AG20443 (cell line): ENCODE data around the gene UAP1.

Experiments used
- DNase-seq: peaks from one replicate; pipeline ENCODE4 v3.0.0; 2012; ENCODE audit warnings: low spot score, mixed read lengths

Gene UAP1

DNA sequence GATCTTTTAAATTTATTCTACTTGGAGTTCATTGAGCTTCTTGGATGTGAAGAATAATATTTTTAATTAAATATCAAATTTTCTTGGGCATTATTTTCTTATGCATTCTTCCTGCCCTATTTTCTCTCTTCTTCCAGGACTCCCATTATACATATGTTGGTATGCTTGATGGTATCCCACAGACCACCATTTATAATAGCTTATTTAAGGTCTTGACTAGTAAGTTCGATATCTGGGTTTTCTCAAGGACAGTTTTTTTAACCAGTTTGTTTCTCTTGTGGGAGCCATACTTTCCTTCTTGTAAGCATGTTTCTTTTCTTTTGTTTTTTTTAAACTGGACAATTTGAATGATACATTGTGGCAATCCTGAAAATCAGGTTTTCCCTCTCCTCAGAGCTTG lies 55.3 kb downstream of the UAP1 start:
- no peak for DNase-seq

DNA sequence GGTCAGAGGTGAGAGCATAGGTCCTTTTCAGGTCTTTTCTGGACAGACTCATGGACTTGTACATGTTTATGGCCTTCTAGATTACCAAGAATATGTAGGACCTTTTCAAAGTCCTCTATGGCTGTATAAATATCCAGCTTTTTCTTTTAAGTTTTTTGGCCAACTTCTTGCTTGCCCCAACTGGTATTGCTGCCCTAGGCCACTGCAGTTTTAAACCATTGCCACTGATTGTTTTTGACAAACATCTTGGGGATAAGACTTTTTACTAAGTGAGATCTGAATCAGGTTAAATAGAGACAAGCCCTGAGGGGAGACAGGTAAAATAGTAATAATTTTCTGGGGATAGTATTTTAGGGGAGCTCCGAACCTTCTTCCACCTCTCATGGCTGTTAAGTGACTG lies 56.0 kb downstream of the UAP1 start:
- no peak for DNase-seq

DNA sequence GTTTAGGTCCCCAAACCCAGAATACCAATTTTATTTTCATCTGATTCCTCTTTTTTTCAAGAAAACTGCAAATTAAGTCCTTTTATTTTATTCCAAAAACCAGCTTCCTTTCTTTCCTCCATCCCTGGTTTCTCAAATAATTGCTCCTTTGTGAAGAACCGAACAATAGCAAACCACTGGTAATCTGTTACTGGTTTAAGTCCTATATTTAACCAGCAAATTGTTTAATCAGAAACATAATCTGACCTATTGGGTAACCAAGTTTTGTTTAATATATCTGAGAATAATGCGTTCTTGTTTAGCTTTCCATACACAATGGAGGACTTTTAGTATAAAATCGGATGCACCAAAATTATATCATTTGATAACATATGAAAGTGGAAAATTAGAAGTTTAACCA lies 57.6 kb downstream of the UAP1 start:
- no peak for DNase-seq

DNA sequence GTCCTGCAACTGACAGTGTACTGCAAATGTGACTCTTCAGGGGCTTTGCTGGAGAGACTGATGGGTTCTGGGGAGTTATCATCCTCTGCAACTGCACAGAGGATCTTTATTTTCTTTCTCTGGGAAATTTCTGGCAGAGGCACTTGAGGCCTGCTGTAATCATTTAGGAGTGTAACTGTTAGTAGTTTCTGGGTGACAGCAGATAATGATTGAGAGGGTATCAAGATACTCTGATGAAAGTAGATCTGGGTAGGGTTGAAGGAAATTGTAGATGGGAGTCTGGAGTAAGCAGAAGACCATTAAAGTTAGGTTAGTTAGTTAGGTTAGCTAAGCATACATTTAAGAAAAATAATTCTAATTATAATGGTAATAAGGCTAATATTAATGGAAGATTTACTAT lies 59.7 kb downstream of the UAP1 start:
- DNase-seq, result no peak

DNA sequence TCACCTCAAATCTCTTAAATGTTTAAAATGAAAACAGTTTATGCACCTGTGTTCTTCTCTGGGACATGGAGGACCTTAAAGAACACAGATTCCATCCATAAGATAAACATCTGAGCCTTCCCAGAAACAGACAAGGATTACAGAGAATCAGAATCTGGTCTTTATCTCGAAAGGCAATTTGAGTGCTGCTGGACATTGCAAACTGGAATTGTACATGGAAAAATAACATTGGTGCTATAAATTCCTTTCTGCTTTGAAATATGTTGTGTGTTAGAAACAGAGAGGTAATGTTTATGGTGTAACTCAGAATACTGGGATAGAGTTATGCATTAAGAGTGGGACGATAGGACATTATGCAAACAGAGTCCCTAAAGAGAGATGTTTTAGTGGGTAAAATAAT lies 64.2 kb downstream of the UAP1 start:
- DNase-seq, result no peak

DNA sequence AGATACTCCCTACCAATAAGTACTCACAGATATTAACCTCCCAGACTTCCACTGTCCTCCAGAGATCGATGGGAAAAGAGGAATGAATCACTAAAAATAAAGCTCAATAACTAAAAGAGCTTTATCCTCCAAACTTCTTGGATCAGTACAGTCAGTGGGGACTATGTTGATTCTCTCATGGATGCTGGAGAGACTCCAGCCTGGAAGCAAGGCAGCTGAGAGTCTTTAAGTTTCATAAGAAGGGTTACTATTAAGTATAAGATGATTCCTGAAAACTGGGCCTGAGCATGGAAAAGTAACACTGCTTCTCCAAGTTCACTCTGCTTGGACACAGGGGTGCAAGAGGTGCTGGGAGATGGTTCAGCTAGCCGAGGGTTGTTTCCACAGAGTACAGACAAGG lies 64.6 kb downstream of the UAP1 start:
- DNase-seq, result no peak

DNA sequence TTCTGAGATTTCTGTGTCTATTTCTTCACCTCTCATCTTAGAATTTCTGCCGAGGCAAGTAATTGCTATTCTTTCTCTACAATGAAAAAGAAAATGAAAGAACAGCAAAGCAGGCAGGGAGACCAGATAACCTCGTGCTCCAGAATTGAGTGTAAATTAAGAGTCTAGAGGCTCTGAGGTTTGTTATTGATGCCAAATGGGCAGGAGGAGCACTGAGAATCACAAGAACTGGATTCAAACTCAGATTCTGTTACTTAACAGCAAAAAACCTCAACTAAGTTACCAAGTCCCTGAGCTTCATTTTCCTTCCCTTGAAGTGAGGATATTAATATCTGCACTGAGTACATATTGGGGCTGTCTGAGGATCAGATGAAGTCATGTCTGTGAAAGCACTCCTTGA lies 65.2 kb downstream of the UAP1 start:
- no peak for DNase-seq

DNA sequence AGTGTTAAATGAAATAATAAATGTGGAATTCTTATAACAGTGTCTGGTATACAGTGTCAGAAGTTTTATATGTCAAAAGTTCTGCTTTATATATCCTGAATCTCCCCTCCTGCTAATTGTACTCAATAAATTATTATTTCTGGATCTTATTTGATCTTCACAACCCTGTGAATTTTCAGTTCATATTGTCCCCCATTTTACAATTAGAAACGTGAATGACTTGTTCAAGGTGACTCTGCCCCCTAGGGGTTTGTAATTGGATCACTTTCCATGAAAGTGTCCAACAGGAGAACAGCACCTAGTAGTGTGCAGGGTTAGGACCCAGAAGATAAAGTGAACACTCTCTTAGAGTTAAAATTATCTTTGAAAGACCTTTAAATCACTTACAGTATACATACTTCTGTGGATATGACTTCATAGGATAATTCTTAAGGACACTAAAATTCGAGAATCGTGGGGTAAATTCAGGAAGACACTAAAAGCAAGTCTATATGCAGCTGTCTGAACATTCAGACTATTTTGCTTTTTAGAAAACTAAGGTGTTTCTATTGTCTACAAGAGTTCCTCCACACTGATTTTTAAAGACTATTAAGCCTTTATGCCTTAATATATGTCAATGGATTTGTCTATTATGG lies 66.3 kb downstream of the UAP1 start:
- no peak for DNase-seq

DNA sequence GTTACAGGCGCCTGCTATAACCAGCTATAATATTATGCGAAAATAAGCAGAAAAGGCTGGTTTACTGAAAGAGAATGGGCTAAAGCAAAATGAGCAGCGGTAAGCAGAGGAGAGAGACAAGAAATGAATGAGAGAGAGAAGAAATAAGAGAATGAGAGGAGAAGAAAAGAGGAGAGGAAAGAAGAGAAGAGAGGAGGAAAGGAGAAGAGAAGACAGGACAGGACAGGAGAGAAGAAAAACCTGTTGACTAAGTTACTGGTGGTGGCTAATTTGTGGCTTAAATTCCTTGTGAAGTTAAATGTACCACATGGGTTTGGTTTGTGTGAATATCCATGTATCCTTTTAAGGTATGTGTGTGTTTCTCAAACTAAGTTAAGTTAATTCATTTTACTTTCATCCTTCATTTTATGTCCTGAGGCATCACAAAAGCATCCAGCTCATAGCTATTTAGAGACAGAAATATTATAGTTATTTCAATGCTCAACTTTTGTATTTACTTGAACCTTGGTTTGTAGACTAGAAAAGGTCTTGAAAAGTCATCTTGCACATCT lies 67.6 kb downstream of the UAP1 start:
- DNase-seq, result no peak

DNA sequence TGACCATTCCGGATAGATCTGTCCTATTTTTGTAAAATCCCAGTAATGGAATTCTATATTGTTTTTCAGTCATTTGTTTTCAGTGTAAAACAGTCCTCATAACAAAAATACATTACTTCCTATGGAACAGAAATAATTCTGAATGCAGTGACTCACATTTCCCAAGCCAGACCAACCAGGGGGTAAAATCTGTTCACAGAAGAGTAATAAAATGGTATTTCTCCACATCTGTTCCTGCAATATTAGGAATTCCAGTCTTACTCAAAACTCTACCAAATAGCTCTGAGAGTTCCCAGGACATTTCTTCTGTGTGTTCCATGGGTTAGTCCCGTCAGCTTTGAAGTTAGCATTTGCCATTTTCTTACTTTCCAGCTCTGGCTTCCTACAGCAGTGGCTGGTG lies 68.1 kb downstream of the UAP1 start:
- DNase-seq, result peak; percentile 51

DNA sequence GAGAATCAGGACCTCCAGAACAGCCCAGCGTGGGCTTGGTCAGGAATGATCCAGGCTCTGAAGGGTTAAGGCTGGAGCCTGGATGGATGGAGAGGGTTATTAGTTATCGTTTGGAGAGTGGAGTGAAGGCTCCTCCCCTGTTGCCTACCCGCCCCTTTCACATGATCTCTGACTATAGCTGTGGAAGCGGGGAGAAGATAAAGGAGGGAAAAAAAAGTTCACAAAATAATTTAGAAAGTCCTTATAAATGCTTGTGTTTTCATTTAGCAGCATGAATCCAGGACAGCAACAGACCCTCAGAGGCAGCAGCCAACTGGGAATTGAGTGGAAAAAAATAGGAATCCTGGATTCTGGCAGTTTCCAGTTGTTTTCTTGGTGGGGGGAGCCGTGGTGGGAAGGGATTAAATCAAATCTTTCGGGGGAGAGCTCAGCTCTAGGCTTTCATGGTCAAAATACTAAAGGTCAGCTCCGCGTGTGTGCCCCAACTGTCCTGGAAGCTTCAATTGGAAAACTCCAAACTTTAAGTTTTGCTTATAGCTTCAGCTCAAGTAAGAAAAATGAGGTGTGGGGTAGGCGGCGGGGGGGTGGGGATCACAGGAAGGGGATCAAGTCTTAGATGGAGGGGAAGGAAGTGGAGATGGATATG lies 70.1 kb downstream of the UAP1 start:
- peak; percentile 56 for DNase-seq

DNA sequence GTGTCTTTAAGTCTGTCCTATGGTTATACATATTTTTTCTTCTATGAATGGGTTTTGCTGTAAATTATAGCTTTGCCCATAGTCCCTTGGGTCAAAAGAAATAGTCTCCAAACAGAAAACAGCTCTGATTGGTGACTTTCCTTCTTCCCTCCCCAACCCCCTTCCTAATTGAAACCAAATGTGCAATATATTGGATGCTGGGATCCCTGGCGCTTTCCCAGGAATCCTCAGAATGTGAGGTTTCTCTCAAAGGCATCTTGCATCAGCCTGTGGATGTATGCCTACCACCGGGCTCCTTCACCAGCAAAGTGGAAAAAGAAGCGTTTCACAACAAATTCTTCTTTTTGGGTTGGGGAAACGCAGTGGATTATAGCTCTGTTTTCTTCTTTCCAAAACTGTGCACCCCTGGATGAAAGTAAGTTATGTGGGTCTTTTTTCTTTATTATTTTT lies 70.7 kb downstream of the UAP1 start, which contains the start of gene DDR2:
Gene DDR2, plus strand, starts transcription at position 248 of the 450 bp plus-strand sequence. CDS start 86,600 bp downstream, outside the sequence.
- peak; percentile 79 for DNase-seq

DNA sequence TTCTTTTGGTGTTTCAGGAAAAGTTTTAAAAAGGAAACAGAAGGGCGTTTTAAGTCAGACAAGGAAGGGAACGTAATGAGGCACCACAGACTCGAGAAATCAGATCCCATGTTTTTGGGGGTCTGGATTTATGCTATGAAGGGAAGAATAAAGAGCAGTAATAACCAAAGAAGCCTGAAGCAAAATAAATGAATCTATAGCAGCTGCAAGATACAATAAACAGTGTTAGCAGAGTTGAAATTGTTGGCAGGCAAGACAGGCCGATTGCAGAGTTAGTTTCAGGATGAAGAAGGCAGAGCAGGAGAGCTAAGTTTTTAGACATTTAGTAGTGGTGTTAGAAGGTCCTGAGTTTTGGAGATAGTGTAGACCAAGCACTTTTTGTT lies 71.2 kb downstream of the UAP1 start:
- no peak for DNase-seq

DNA sequence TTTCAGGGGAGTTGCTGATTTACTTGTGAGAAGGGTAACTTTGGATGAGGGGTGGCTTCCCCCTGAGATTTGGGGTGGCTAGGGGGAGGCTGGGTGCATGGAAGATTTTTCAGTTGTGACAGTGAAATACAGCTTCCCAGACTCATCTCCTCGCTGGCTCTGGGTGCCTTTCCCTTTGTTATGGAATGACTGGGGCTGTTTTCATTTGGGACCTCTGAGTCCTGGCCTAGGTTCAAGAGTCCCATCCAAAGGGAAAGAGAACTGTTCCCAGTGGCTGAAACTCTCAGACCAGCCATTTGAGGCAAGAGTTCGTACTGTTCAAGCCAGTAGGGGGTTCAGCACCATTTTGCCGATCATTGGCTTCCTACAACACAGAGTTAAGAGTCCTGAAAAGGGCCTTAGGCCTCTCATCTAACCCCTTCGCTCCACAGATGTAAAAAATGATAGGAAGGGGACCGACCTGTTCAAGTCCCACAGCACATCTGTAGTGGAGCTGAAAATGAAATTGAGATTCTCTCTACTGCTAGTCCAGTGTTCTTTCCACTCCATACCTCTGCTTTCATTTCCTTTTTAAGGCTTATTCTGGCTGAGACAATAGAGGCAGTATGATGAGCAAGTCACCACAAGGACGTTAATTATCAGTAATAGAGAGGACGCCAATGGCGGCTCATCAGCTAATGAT lies 71.7 kb downstream of the UAP1 start:
- peak; percentile 29 for DNase-seq

DNA sequence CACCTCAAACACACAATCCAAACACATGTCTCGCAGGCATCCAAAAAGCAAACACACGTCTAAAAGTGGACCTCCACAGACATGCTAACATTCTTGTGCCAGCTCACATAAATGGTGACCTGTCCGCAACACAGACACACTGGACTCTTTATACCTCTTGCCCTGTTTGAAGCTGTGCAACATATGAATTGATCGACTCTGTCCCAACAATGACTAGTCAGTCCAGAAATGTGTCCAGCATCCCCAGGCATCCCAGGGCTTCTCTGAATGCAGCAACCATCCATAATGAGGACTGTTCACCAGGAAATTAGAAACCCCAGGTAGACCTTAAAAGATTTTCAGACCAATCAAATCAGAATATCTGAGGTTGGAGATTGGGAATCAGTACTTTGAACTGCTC lies 73.9 kb downstream of the UAP1 start:
- DNase-seq, result no peak

DNA sequence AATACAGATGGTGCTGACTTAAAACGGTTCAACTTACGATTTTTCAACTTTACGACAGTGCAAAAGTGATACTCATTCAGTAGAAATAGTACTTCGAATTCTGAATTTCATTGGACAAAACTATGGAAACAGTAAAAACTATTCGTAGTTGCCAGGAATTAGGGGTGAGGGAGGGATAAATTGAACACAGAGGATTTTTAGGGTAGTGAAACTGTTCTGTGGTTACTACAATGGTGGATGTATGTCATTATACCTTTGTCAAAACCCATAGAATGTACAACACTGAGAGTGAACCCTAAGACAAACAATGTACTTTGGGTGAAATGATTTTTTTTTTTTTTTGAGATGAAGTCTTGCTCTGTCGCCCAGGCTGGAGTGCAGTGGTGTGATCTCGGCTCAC lies 78.2 kb downstream of the UAP1 start:
- DNase-seq, result no peak

DNA sequence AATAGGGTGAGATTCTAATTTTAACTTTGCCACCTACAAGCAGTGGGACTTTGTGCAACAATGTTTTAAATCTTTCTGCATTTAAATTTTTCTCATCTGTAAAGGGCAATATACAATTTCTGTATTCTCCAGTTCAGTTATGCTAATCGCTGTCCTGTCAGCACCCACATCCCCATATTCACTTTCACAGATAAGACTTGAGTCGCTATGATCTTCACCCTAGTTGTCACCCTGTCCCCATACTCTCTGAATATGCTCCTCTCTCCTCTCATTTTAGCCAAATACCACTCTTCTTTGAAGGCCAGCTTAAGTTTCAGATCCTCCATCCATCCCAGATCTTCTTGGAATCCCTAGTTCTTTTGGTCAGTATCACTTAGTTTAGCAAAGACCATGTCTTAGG lies 79.6 kb downstream of the UAP1 start:
- no peak for DNase-seq

DNA sequence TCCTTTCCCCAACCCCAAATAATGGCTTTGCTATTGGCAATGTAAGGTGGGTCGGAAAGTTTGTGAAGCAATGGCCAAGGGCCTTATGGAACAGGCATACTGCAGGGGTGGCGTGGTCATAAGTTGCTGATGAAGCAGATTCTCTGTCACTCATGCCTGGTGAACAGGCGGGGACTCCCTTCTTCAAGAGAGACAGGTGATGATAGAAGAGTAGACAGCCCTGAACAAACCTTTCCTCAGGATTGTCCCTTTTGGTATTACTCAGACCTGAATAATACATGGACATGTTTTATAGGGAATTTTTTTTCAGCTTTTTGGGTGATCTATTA lies 83.4 kb downstream of the UAP1 start:
- no peak for DNase-seq

DNA sequence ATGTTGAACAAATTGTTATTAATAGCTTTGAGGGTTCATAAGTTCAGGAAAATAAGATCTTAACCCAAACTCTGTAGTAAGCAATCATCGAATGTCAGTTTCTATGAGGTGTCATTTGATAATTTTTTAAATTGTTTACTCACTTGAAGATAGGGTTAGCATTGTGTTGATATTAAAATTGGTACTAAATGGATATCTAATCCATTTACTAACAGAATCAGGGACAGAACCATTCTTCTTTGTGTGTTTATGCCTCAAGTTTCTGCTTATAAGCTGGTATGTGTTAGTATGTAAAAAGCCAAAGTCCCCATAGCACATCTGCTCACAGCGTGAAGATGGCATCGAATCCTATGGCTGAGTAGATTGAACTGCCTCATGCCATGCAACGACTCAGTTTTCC lies 84.1 kb downstream of the UAP1 start:
- no peak for DNase-seq

DNA sequence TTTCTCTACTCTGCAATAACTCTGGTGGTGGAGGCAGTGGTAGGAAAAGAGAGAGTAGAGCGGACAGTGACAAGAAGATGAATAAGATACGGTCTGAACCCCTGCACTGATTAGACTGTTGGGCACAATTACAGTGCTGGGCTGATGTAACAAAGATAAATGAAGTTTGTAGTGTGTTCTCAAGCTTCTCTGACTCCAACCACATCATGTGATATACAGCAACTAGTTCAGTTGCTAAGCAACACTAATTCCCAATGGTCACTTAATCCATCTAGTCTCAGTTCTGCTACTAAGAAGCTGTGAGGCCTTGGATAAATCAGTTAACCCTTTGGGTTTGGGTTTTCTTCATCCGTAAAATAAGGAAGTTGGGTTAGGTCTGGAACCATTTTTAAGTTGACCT lies 88.1 kb downstream of the UAP1 start:
- DNase-seq, result no peak
